Stimulated activated CD4-positive, alpha-beta T cell treated with anti-CD3 and anti-CD28 coated beads, Interleukin-1b, Interleukin-23, amount 100 ng/mL, for 24 hours (primary cell): ENCODE results near the gene TRAF3IP3.

Experiments used
- DNase-seq, 4 experiments: peaks; one replicate each; pipeline ENCODE4 v3.0.0-alpha.2; 2020; ENCODE audit warnings: low read depth in 4 of 4, low spot score in 1 of 4

TRAF3IP3 gene

DNA sequence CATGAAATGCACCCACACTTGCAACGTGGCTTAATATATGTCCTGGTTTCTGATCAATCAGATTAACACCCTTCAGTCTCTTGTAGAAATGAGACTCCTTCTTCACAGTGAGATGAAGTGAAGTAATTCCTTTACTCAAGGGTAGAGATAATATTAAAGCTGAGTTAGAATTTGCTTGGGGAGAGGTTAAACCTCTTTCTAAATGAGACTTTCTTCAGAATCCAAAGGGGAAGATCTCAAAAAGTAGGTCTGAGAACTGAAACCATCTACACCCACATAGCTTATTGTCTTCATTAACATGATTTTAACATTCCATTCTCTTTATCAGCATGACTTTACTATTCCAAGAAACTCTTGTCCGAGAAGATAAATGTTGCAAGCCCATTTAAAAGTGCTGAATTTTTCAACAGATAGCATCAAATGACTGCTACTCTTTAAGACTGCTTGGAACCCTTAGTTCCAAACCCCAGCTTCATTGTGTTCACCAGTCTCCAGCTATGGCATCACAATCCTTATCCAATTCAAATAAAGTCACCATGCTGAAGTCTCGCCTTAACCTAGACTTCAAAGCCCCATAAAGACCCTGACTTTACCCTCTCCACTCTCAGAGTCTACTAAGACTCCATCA, 19.2 kb upstream of the TRAF3IP3 start:
- DNase-seq, result no peak

DNA sequence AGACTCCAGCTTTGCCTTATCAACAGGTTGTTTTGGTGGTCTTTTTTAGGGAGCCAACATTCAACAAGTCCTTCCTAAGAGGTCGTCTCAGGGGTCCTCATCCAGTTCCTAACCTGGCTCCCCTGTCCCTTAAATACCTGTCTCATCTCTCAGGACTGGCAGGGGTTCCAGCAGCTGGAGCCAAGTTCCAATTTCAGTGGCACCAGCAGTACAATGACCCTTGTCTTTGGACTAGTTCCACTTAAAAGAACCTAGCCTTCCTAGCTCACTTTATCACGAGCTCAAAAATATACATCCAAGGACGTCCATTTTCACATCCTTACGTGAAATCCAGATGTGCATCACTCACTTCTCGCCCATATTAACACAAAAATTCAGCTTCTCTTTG, 18.7 kb upstream of the TRAF3IP3 start:
- DNase-seq, result no peak

- DNase-seq, result no peak
Measured at GRCh38 chr1:209738270-209738669, 17.6 kb upstream of the TRAF3IP3 start.

DNA sequence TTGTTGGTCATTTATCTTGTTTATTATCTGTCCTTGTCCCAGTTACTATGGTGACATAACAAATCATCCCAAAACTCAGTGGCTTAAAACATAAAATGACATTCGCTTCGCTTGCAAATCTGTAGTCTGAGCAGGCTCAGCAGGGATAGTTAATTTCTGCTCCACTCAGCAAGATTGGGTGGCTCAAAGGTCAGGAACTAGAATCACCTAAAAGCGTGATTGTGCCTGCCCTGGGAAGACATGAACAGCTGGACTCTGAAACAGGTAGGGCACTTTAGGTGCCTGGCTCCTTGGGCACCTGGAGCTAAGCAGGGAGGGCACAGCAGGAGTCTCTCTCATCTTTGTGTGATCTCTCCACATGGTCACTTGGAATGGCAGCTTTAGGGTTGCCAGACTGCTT, 14.7 kb upstream of the TRAF3IP3 start:
- DNase-seq, result no peak

- no peak for DNase-seq
Measured at GRCh38 chr1:209741889-209742288, 14.0 kb upstream of the TRAF3IP3 start.

GRCh38 chr1:209742409-209743144, 13.3 kb upstream of the TRAF3IP3 start:
- DNase-seq, result no peak

GRCh38 chr1:209743145-209743482, 12.7 kb upstream of the TRAF3IP3 start:
- no peak for DNase-seq

GRCh38 chr1:209746451-209747165, 9.2 kb upstream of the TRAF3IP3 start:
- no peak for DNase-seq

DNA sequence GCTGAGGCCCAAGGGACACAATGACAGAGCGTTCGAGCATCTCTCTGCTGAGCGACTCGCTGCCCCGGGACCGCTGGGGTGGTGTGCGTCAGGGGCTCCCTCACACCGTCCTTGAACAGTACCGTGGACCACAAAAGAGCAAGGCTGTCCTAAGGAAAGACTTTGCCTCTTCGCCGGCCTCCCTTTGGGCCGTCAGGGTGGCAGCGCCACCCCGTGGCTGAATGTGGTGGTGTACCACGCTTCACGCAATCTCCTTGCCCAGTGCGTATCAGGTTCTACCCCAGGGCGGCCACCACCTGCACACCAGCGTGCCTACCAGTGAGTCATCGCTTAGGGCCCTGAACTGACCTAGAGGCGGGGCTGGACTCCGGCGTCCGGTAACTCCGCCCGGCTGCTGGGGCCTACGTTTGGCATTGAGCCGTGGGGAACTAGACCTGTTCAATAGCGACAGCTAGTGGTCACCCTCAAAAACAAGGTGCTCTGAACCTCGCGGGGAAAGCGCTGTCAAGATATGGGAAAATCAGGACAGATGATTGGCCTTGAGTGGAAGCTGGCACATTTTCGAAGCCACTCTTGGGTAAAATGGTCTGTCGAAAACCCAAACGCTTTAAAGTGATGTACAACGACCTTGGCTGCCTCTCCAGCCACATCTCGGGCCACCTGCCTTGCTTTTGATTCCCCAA, 8.1 kb upstream of the TRAF3IP3 start:
- DNase-seq, result peak; percentile 70 to 84 (median 80)

GRCh38 chr1:209748620-209749019, 7.2 kb upstream of the TRAF3IP3 start:
- DNase-seq, result no peak

GRCh38 chr1:209749205-209749604, 6.6 kb upstream of the TRAF3IP3 start:
- no peak for DNase-seq

GRCh38 chr1:209749670-209750323, 6.1 kb upstream of the TRAF3IP3 start:
- no peak for DNase-seq

DNA sequence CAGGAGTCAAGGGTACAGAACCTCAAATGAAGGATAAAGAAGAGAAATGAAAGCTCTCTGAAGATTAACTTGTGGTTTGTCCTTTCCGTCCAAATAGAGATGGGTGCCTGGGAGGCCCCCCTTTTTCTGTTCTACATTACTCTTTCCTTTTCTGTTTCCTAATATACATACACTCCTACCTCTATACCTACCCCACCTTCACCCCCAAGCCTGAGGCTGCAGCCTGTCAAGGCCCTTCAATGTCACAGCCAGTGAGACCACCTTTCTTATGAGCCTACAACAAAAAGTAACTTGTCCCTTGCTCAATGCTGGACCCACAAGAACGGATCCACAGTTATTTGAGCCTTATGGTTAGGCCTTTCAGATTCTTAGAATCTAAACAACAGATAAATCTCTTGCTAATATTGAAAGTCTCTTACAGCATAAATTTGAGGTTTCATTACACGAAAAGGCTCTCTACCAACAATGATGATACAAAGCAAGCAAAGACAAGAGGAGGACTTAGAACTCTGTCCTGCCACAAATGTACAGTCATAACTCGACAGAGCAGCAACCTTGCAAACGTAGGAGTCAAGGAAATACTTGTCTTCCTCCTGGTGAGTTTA, 4.1 kb upstream of the TRAF3IP3 start:
- DNase-seq, result no peak

DNA sequence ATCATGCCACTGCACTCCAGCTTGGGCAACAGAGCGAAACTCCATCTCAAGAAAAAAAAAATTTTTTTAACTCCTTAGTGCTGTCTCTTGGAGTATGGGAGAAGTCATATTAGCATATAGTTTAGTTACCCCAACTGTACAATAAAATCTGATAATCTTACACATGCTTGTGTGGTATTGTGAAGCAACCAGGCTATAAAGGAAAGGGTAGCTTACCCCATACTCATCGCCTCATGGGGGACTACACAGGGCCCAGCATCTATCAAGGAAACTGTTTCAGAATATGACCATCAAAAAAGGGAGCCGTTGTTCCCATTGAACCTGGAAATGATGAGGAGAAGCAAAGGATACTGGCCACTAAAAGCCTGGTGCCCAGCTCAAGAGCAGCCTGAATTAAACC, 3.0 kb upstream of the TRAF3IP3 start:
- DNase-seq, result no peak

GRCh38 chr1:209755256-209755655, 597 bp upstream of the TRAF3IP3 start:
- DNase-seq, result no peak

- peak in 1 of 4 experiments; percentile 23 for DNase-seq
Measured at GRCh38 chr1:209756615-209757445, 977 bp downstream of the TRAF3IP3 start.

GRCh38 chr1:209758400-209758799, 2.5 kb downstream of the TRAF3IP3 start:
- no peak for DNase-seq

- DNase-seq, result no peak
Measured at GRCh38 chr1:209759829-209760359, 4.0 kb downstream of the TRAF3IP3 start.

- DNase-seq, result no peak
Measured at GRCh38 chr1:209761011-209761635, 5.3 kb downstream of the TRAF3IP3 start.
